GM12892 (cell line): ENCODE measurements around the gene MAP1LC3B.
"Not testable (repeated sequence)": the region's sequence is repeated elsewhere in the genome, so short reads cannot be mapped to it uniquely, and the experiment has no call there.

Source experiments
- DNase-seq: peaks from one replicate; pipeline ENCODE4 v3.0.0; 2011; ENCODE audit not compliant: insufficient read length
- FAIRE-seq: peaks from 2 replicates; lab custom pipeline; 2011; peaks lifted over from hg19 to GRCh38; lab: Jason Lieb, UNC
- POLR2A ChIP-seq: IDR thresholded peaks from 2 replicates; pipeline ENCODE4 v1.6.1; 2011; ENCODE audit warnings: low read depth, low read length, control low read depth
- POLR2AphosphoS5 ChIP-seq: IDR thresholded peaks from 2 replicates; pipeline ENCODE4 v1.6.1; 2011; ENCODE audit warnings: low read depth, low read length, control low read depth
- TAF1 ChIP-seq: IDR thresholded peaks from 2 replicates; pipeline ENCODE4 v1.6.1; 2011; ENCODE audit warnings: low read depth, mild to moderate bottlenecking, control low read depth, low read length, borderline replicate concordance

Gene MAP1LC3B

GRCh38 chr16:87350031-87350430 lies 42.1 kb upstream of the MAP1LC3B start:
- FAIRE-seq (no peak), DNase-seq (no peak)
- TF ChIP-seq POLR2A = no peak

- FAIRE-seq (no peak), DNase-seq (no peak)
- TF ChIP-seq POLR2A (no peak), TAF1 (no peak), POLR2AphosphoS5 (no peak)
These were observed 41.3 kb upstream of the MAP1LC3B start for GRCh38 chr16:87350681-87351319.

- FAIRE-seq (no peak), DNase-seq (no peak)
- no peak for TF ChIP-seq POLR2A
- TF ChIP-seq TAF1 = no peak
- TF ChIP-seq POLR2AphosphoS5 = no peak
These were observed 40.8 kb upstream of the MAP1LC3B start for GRCh38 chr16:87351320-87351698.

GRCh38 chr16:87352818-87353217 lies 39.3 kb upstream of the MAP1LC3B start:
- no peak for FAIRE-seq
- no peak for DNase-seq
- TF ChIP-seq POLR2A (no peak), POLR2AphosphoS5 (no peak), TAF1 (no peak)

GRCh38 chr16:87353613-87354012 lies 38.5 kb upstream of the MAP1LC3B start:
- TF ChIP-seq TAF1 = no peak
- no peak for TF ChIP-seq POLR2AphosphoS5
- no peak for TF ChIP-seq POLR2A
- FAIRE-seq (no peak), DNase-seq (no peak)

GRCh38 chr16:87356491-87356853 lies 35.7 kb upstream of the MAP1LC3B start:
- DNase-seq (no peak), FAIRE-seq (no peak)
- TF ChIP-seq POLR2AphosphoS5 = no peak
- TF ChIP-seq TAF1 = no peak
- TF ChIP-seq POLR2A = no peak

- no peak for DNase-seq
- TF ChIP-seq TAF1 = no peak
- no peak for TF ChIP-seq POLR2A
- no peak for TF ChIP-seq POLR2AphosphoS5
- no peak for FAIRE-seq
These were observed 33.9 kb upstream of the MAP1LC3B start for GRCh38 chr16:87358250-87358649.

GRCh38 chr16:87358696-87359095 lies 33.4 kb upstream of the MAP1LC3B start:
- FAIRE-seq = no peak
- TF ChIP-seq POLR2AphosphoS5 = no peak
- no peak for TF ChIP-seq TAF1
- TF ChIP-seq POLR2A = no peak

GRCh38 chr16:87359121-87359520 lies 33.0 kb upstream of the MAP1LC3B start:
- no peak for TF ChIP-seq TAF1
- TF ChIP-seq POLR2AphosphoS5 = no peak
- TF ChIP-seq POLR2A = no peak
- FAIRE-seq = no peak
- no peak for DNase-seq

More at GRCh38 chr16:87358696-87359095, 33.4 kb upstream of the MAP1LC3B start:
- no peak for DNase-seq

- TF ChIP-seq POLR2A = no peak
- no peak for DNase-seq
- FAIRE-seq = no peak
These were observed 31.1 kb upstream of the MAP1LC3B start for GRCh38 chr16:87360862-87361610.

- FAIRE-seq (no peak), DNase-seq (no peak)
- TF ChIP-seq POLR2AphosphoS5 (no peak), TAF1 (no peak)
These were observed 30.1 kb upstream of the MAP1LC3B start for GRCh38 chr16:87361916-87362619.

GRCh38 chr16:87362828-87363559 lies 29.1 kb upstream of the MAP1LC3B start:
- not testable (repeated sequence) for DNase-seq, FAIRE-seq
